GM19023 (cell line): ENCODE data around the gene MYO10.
"Not testable (repeated sequence)": the region's sequence is repeated elsewhere in the genome, so short reads cannot be mapped to it uniquely, and the experiment has no call there.

ENCODE experiments used
- ATAC-seq: cut with Tn5 transposase; IDR thresholded peaks from one replicate; pipeline ENCODE4 v1.9.1; 2021; ENCODE audit warnings: mild to moderate bottlenecking, moderate library complexity; ENCODE audit not compliant: unreplicated experiment

MYO10 gene

GRCh38 chr5:16889203-16889971, 46.7 kb downstream of the MYO10 start:
- ATAC-seq = no peak

- no peak for ATAC-seq
Measured at GRCh38 chr5:16888694-16889124, 47.4 kb downstream of the MYO10 start.

GRCh38 chr5:16886793-16887345, 49.2 kb downstream of the MYO10 start:
- ATAC-seq = no peak

GRCh38 chr5:16886366-16886736, 49.7 kb downstream of the MYO10 start:
- no peak for ATAC-seq

- no peak for ATAC-seq
Measured at GRCh38 chr5:16885635-16886365, 50.3 kb downstream of the MYO10 start.

- ATAC-seq = no peak
Measured at GRCh38 chr5:16884595-16884994, 51.5 kb downstream of the MYO10 start.

GRCh38 chr5:16883806-16884205, 52.3 kb downstream of the MYO10 start:
- ATAC-seq = no peak

- no peak for ATAC-seq
Measured at GRCh38 chr5:16883176-16883575, 52.9 kb downstream of the MYO10 start.

GRCh38 chr5:16881251-16881650, 54.8 kb downstream of the MYO10 start:
- ATAC-seq = no peak

- ATAC-seq = no peak
Measured at GRCh38 chr5:16880547-16880946, 55.5 kb downstream of the MYO10 start.

- no peak for ATAC-seq
Measured at GRCh38 chr5:16879650-16880049, 56.4 kb downstream of the MYO10 start.

- ATAC-seq = no peak
Measured at GRCh38 chr5:16879191-16879590, 56.9 kb downstream of the MYO10 start.

GRCh38 chr5:16877267-16877935, 58.7 kb downstream of the MYO10 start:
- no peak for ATAC-seq

GRCh38 chr5:16874424-16874823, 61.7 kb downstream of the MYO10 start:
- not testable (repeated sequence) for ATAC-seq

- no peak for ATAC-seq
Measured at GRCh38 chr5:16871746-16872339, 64.2 kb downstream of the MYO10 start.

GRCh38 chr5:16870878-16871277, 65.2 kb downstream of the MYO10 start:
- ATAC-seq = no peak

- no peak for ATAC-seq
Measured at GRCh38 chr5:16869821-16870796, 66.0 kb downstream of the MYO10 start.

GRCh38 chr5:16867577-16867953, 68.5 kb downstream of the MYO10 start:
- ATAC-seq = no peak

- no peak for ATAC-seq
Measured at GRCh38 chr5:16866795-16867576, 69.1 kb downstream of the MYO10 start.
